ENCODE data around the gene LGALS8.

LGALS8 gene

GRCh38 chr1:236589531-236589930, 65.7 kb downstream of the LGALS8 start:
- no peak for DNase-seq (ENCODE audit: low read depth in 2 of 2)

- DNase-seq (ENCODE audit: low read depth in 2 of 2) = no peak
Observed at GRCh38 chr1:236590553-236591150, 66.9 kb downstream of the LGALS8 start.

GRCh38 chr1:236602171-236602570, 78.4 kb downstream of the LGALS8 start:
- no peak for DNase-seq (ENCODE audit: low read depth in 2 of 2)
